Measurements from ENCODE around the gene CHAC1. TPM values are rescaled to one million over a fixed set of nuclear protein-coding genes. Genes with fewer than 3 reads are reported as not detected.

The CHAC1 gene
- total and polyA plus RNA-seq, 2 of the 13 experiments (the other 11 are each of a cell fraction or from before 2014, with no cell fraction given): 0.44 TPM; not detected in 1

GRCh38 chr15:40941528-40942336 lies 11.5 kb upstream of the CHAC1 start (continued):
- TF ChIP-seq GFI1 (CRISPR knock-in tag; IDR thresholded peaks at IDR 0.05; ENCODE audit: borderline replicate concordance): peak; percentile 69; the same call in 1 of the 2 replicates
- no peak for TF ChIP-seq REXO4 (CRISPR knock-in tag; IDR thresholded peaks at IDR 0.05; ENCODE audit: borderline replicate concordance)
- 0 out of 2 replicates have a peak, but pooled peaks have one; percentile 3 for TF ChIP-seq MXD3 (CRISPR knock-in tag; IDR thresholded peaks at IDR 0.05)
- TF ChIP-seq ZNF766 (CRISPR knock-in tag; IDR thresholded peaks at IDR 0.05; ENCODE audit: borderline replicate concordance): peak; percentile 50; the same call in 1 of the 2 replicates
- TF ChIP-seq ZNF468 (CRISPR knock-in tag; IDR thresholded peaks at IDR 0.05): no peak
- TF ChIP-seq PREB (CRISPR knock-in tag; IDR thresholded peaks at IDR 0.05): no peak
- TF ChIP-seq ZNF776 (CRISPR knock-in tag; IDR thresholded peaks at IDR 0.05): peak; percentile 67; the same call in 1 of the 2 replicates
- TF ChIP-seq AFF4 (CRISPR knock-in tag; IDR thresholded peaks at IDR 0.05): no peak
- TF ChIP-seq HINFP (CRISPR knock-in tag; IDR thresholded peaks at IDR 0.05; ENCODE audit: low read depth): peak; percentile 23; the same call in 1 of the 2 replicates
- TF ChIP-seq GABPB1 (CRISPR knock-in tag; IDR thresholded peaks at IDR 0.05): peak; percentile 84
- TF ChIP-seq BRD4 (CRISPR knock-in tag; IDR thresholded peaks at IDR 0.05): 0 out of 2 replicates have a peak, but pooled peaks have one; percentile 17
- TF ChIP-seq ZNF629 (CRISPR knock-in tag; conservative IDR thresholded peaks at IDR 0.05): no peak
- no peak for TF ChIP-seq CCAR2 (optimal IDR thresholded peaks at IDR 0.05; ENCODE audit: low read depth, low read length)
- TF ChIP-seq ZFP36L1 (CRISPR knock-in tag; IDR thresholded peaks at IDR 0.05): 0 out of 2 replicates have a peak, but pooled peaks have one; percentile 62
- TF ChIP-seq ZNF335 (CRISPR knock-in tag; IDR thresholded peaks at IDR 0.05): no peak
- no peak for TF ChIP-seq ZNF850 (CRISPR knock-in tag; conservative IDR thresholded peaks at IDR 0.05)
- TF ChIP-seq PRMT3 (CRISPR knock-in tag; IDR thresholded peaks at IDR 0.05; ENCODE audit: borderline replicate concordance, low read depth): no peak
- no peak for TF ChIP-seq SOX13 (IDR thresholded peaks at IDR 0.05)
- TF ChIP-seq SOX13 (CRISPR knock-in tag; conservative IDR thresholded peaks at IDR 0.05 in 1 of 2, IDR thresholded peaks at IDR 0.05 in 1 of 2): no peak
- 0 out of 2 replicates have a peak, but pooled peaks have one; percentile 42 for TF ChIP-seq POLR2G (IDR thresholded peaks at IDR 0.05; ENCODE audit: low read depth, low read length)
- peak; percentile 67; the same call in 1 of the 2 replicates for TF ChIP-seq BORCS8-MEF2B (CRISPR knock-in tag; IDR thresholded peaks at IDR 0.05)
- peak; percentile 44; the same call in 1 of the 2 replicates for TF ChIP-seq SALL2 (CRISPR knock-in tag; IDR thresholded peaks at IDR 0.05)
